A673 (cell line): ENCODE measurements around the gene PACS2.

ENCODE experiments used
- CTCF ChIP-seq: fragments of 300-800, 200-600 bp; sonication (generic); conservative IDR thresholded peaks from 2 replicates; pipeline ENCODE4 v1.5.1; 2017; ENCODE audit warnings: low read depth, mild to moderate bottlenecking, antibody characterized with exemption, low read length, moderate library complexity, mixed read lengths
- EZH2 ChIP-seq: fragments of 200-600 bp; sonication (generic); IDR thresholded peaks from 2 replicates; pipeline ENCODE4 v1.6.1; 2017; ENCODE audit warnings: borderline replicate concordance, low read depth, mild to moderate bottlenecking, mixed read lengths, antibody characterized with exemption, low read length; ENCODE audit not compliant: poor library complexity, severe bottlenecking

GRCh38 chr14:105351410-105351809 is 36.9 kb downstream of the PACS2 start:
- TF ChIP-seq CTCF: no peak
- TF ChIP-seq EZH2: no peak
